Fibroblast of skin of right biceps (primary cell): ENCODE data around the gene CHCHD6.

Experiments
- DNase-seq: peaks from one replicate; pipeline ENCODE4 v3.0.0-alpha.2; 2013

The CHCHD6 gene, protein sequence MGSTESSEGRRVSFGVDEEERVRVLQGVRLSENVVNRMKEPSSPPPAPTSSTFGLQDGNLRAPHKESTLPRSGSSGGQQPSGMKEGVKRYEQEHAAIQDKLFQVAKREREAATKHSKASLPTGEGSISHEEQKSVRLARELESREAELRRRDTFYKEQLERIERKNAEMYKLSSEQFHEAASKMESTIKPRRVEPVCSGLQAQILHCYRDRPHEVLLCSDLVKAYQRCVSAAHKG

DNA sequence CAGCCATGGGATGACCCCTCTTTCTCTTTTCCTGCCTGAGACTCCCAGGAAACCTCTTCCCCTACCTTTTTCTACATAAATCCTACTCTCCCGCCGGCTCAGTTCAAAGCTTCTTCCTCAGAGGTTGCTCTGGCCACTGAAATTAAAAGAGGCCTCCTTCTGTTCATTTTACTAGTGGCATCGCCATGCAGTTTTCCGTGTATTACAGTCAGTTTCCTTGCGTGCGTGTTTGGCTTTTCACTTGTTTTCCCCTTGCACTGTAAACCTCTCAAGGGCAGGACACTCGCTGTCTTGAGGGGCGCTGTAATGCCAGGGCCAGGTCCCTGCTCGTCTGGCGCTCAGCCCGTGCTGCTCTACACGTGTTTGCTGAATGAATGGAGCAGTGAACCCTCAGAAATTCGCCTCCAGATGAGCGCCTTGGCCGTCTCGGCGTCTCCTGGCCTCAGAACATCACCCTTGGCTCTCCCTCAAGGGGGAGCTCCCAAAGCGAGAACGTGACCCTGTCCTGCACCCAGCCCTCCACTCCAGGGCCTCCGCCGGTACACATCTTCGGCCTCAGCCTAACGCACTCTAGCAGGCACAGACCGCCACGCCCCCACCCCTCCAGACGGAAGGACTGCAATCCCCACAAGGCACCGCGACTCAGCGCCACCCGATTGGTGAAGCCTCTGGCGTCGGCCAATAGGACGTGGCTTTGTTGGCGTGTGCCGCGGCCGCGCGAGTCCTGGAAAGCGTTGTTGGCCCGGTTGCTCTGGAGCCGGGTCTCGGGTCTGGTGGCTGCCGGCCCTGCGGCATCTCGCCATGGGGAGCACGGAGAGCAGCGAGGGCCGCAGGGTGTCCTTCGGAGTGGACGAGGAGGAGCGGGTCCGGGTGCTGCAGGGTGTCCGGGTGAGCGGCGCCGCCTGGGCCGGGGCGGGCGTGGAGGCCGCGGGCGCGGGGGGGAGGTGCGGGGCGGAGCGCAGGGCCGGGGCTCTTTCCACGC, at the start of gene CHCHD6:
Gene CHCHD6, plus strand, starts transcription at position 729 of the 982 bp plus-strand sequence. Its CDS starts 73 bp downstream, at position 802.
- DNase-seq: peak; percentile 94

DNA sequence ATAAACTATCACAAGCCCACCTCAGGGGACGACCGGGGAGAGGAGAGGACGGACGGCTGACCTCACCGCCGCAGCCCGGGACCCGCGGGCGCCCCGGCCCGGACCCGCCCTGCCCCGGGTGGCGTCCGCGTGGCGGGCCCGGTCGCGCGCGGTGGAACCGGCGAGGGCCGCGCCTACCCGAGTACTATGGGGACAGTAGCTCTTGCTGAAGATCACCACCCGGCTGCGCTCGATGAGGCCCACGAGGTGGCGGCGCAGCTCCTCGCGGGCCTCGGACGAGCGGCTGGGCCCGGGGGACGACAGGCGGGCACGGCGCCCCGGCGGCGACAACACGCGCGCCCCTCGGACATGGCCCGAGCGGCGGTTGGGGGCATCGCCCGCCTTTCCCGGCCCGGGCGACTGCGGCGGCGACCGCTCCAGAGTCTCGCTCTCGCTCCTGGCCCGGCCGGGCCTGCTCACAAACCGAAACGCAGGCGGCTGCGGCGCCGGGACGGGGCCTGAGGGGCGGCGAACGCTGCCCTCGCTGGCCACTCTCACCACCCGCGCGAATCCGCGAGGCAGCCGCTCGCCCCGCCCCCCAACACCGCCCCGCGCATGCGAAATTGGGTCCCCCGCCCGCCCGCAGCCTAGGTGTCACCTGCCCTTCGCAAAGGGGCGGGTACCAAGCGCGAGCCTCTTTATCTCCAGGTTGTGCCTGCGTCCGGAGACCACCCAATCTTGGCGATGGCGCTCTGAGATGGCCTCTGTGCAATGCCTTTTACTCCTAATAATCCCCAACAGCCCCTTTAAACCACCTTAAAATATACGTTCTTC, 49.3 kb upstream of the CHCHD6 start, which contains the start of gene TXNRD3:
Gene TXNRD3, minus strand, starts transcription at position 554 of the 813 bp plus-strand sequence.
- peak; percentile 67 for DNase-seq

DNA sequence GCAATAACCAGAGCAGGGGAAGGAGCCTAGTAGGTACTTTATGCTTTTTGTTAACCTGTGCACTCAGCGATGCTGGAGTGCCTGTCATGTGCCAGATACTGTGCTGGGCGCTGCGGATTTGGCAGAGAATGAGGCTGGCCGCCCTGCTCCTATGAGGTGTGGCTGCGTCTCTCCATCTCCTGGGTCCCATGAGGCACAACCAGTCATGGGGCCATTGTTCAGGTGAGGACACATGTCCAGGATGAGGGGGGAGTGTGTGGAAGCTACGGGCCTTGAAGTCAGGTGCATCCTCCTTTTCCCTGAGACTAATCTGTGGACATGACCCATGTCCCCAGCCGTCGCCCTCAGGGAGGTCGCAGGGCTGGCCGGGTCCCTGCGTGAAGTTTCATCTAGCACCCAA, 48.2 kb upstream of the CHCHD6 start:
- no peak for DNase-seq

DNA sequence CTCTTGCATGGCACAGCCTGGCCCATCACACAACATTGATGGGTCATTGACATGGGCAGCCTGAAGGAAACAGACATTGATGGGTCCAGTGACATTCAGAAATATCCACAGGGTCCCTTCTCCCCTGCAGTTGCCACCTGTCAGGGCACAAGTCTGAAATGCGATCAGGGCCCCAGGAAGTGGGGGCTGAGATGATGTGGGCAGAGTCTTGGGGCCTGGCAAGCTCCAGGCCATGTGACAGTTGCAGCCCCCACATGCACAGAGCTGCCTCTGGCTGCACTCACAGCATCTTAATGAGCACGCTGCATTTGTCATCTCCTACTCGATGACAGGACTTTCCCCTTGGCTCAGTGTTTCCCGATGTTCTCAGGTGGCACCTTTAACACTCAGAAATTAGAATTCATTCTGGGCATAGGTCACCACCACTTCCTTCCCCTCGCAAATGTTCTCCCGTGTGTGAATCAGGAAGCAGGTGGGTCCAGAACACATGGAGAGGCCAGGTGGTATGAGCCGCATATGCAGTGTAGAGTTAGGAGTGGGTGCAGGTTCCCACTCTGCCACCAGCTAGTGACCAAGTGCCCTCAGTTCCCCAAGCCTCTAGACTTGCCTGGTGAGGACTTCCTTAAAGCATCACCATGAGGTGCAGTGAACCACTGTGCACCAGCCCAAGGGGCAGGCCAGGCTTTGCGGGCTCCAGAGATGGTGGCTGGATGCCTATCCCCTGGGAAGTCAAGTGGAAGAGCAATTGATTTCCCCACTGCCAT, 47.5 kb upstream of the CHCHD6 start:
- no peak for DNase-seq

DNA sequence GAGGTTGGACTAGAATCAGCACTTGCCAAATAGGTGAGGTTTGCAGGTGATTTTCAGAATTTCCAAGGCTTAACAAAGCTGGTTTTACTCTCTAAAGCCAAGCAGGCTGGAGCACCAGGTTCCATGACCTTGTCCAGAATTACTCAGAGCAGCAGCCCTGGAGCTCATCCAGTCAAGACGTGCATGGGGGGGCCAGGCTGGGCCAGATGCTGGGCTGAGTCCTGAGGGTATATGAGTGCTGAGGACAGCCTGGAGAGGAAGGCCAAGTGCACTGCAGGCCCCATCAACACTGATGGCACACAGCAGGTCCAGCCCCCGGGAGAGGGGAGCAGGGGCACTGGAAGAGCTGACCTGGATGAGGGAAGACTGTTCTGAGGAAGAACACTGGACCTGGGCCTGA, 46.1 kb upstream of the CHCHD6 start:
- no peak for DNase-seq

DNA sequence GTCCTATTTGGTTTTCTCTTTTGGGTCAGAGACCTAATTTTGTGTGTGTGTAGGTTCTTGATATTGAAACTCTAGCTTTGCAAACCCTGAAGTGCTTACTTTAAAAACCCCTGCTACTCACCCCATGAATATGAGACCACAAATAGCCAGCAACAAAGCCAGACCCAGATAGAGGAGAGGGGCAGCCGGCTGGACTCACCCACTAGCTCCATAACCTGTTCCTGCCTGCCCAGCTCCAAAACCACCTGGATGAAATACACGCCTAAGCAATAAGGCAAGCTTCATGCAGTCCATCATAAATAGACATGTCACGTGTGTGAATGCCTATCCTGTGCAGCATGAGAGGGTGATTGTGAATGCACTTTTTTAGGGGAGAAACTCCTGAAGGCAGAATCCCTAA, 45.5 kb upstream of the CHCHD6 start:
- no peak for DNase-seq

DNA sequence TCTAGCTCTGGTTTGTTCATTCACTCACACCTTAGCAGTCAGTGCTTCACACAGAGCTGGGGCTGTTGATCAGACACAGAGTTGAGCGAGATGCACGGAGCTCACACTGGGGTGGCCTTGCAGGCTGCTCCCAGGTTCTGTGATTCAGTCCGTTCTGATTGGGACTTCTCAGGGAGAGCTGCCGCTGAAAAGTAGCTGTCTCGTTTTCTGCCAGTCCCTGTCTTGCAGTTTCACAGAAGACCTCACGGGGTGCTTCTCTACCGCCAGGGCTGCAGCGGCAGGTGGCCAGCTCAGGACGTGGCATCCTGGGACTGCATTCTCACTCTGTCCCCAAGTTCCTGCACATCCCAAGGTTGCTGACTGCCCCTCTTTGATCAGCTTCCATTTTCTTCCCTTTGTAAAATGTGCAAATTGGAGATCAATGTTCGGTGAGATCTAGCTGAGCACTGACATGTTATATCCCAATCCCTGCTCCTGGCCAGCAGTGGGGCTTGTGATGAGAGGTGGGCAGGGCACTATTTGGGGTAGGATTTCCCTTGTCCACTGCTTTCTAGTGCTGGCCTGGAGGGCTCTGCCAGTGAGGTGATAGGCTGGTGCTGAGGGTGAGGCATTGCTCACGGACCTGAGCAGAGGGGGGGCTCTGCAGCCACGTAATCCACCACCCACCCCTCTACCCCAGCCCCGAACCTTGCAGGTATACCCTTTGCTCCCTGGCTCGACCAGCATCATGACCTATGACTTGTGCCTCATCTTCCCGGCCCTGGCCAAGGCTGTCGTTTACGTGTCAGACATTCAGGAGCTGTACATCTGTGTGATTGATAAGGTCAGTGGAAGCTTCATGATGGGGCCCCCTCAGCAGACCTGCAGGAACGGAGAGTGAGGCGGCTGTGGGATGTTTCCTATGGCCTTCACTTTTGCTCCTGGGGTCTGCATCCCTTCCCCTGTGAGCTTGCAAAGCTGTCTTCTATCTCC, 43.8 kb upstream of the CHCHD6 start:
- no peak for DNase-seq

DNA sequence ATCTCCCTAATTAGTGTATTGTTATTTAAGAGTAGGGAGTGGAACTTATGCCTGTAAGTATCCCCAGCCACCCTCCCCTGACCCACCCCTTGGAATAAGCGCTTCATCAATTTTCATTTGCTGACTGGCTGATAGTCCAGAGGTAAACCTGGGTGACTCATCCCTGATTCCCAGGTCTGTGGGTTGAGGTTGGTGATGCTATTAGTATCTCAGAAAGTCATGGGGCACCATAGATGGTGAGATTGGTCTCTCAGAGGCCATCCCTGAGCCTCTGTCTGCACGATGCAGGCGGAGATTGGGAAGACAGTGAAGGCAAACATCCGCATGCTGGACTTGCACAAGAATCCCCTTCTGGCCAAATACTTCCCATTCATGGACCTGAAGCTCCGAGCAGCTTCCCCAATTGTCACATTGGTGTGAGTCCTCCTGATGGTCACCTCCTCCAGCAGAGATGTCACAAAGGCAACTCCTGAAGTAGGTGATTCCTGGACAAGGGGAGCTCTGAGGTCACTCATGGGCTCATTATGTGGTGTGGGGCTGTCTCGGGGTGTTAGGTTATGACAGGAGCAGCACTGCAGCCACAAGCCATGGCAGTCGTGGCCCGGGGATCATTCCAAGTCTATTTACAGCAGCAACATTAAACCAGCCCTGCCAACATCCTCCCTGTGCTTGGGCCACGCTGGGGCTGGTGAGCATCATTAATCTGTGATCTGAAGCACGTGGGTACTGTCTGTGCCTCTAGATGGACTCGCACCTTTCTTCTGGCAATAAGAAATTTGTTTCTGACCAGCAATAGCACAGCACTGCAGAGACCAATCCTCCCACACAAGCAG, 42.3 kb upstream of the CHCHD6 start:
- no peak for DNase-seq

DNA sequence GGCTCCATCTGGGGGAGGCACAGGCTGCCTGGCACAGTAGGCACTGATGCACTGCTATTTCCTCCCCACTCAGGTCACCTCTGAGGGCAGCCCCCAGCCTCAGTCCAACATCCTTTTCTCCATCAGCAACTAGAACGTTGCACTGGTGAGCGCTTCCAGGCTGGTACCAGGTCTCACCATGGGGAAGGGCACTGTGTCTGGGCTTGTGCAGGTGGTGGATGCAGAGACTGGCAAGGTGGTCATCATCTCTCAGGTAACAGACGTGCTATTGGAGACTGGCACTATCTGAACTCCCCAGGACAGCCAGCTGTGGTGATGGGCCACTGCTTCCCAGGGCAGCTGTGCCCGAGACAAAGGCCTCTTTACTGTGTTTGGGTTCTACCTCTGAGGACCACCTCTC, 40.8 kb upstream of the CHCHD6 start:
- no peak for DNase-seq

DNA sequence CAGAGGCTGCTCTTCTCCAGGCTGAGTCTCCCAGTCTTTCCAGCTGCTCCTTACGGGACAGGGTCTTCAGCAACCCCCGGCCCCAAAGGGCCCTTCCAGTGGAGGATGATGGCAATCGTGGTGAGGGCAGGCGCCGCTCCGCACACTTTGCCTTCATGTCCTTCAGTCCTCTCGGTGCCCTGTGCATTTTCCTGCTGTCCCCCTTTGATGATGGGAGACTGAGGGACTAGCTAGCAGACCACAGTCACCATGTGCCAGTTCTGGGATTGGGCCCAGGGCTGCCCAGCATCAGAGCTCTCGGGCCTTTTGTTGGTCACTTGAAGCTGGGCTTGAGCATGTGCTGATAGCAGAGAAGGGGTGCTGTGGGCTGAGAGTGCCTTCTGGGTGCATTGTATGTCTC, 40.3 kb upstream of the CHCHD6 start:
- no peak for DNase-seq

DNA sequence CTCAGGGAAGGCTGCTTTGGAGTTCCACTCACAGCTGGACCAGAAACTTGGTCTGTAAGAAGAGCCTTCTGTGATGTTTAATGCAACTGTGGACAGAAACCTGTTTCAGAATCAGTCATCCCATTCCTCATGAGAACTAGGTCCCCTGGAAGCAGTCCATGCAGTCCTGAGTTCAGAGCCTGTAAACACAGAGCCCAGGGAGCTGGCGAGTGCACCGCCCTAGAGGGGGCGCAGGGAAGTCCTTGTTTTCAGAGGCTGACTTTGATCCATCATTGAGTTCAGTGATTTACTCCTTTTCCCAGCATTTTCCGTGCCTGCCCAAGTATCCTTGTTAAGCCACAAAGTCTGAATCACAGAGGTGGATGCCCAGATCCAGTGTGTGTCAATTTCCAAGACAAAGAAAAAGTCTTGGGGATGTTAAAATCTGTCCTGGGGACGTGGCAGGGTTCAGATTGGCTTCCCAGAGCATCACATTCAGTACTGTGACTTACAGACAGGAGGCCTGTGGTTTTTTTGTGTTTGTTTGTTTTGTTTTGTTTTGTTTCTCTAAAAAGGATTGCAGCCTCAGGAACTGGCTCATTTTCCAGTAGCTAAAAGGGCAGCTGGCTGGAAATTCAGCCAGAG, 39.3 kb upstream of the CHCHD6 start:
- peak; percentile 26 for DNase-seq

DNA sequence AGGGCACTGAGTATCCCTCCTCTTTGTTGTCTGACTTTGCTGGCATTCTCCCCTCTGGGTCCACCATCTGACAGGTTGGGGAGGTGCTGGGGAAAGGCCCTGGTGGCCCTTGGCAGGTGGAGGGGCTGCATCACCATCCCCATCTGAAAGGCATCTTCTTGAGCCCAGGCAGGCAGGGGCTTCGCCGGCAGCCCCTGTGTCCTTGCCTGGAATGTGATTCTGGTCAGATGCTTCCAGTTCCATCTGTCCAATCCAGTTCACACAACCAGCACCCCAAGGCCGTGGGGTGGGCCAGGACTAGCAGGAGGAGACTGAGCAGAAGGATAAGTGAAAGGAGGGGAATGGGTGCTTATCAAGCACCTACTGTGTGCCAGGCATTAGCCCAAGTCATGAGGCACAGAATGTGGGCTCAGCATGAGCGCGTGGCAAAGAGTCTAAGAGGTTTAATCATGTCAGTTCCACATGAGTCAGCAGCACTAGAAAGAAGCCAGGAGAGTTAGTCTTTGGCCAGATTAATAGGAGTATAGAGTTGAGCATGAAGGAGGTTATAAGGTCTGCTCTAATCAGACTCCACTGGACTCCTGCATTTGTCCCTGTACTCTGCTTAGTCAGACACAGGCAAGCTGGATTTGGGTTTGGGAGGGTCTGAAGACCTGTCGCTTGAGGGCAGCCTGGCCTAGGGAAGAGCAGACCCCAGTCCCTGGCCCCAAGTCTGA, 38.7 kb upstream of the CHCHD6 start:
- DNase-seq: no peak

DNA sequence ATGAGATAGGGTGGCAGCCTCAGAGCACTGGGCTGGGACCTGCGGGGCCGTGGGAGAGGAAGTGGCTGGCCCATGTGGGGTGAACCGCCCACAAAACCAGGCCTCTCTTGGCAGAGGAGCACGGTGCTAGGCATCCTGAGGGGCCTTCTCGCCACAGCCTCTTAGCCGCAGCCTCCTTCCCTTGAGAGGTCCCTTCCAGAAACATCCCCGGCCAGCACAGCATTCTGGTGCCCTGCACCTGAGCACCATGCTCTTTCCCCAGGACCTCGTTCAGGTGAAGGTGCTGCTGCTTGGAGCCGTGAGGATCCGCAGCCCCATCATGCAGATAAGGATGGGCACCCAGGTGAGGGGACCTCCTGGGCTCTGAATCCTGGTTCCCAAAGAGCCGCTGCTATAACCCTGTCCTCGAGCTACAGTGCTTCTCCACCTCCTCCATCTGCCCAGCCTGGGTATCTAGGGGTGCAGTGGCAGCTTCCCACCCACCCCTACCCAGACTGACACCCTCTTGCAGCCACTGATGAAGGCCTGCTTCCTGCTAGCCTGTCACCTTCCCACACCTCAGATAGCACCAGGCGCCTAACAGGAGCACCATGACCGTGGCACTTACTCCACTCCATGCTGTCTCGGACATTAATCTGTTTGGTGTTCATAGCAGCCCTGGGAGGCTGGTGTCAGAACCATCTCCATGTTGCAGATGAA, 37.9 kb upstream of the CHCHD6 start:
- no peak for DNase-seq

DNA sequence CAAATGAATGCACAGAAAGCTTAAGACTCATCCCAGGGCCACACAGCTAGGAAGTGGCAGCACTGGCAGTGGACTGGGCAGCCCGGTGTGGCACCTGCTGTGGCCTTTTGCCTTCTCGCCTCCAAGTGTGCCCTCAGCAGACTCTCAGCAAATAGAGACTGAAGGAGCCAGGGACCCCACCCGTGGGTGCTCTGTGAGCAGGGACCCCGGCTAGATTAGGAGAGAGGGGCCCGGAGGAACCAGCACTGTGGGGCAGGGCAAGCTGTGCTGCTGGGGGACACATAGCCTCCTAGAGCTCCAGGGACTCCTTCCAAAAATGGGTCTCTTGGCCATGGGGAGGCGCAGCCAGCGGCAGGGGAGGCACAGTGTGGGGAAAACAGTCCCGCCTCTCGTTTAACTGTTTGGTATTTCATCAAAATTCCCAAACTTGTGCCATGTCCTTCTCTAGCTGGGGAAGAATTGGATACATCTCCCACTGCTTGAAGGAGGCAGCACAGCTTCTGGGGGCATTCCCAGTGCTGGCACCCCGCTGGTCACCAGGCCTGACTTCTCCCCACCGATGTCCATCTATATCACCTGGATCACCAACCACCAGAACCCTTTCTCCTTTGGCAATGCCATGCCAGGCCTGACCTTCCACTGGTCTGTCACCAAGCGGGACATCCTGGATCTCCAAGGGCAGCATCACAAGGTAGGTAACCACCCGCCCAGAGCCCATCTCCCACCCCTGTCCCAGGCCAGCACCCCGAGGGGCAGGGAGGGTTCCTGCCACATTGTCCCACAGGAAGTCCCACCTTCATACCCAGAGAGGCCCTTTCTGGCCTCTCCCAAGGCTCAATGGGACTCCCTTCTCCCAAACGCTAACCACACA, 37.1 kb upstream of the CHCHD6 start:
- DNase-seq: no peak

DNA sequence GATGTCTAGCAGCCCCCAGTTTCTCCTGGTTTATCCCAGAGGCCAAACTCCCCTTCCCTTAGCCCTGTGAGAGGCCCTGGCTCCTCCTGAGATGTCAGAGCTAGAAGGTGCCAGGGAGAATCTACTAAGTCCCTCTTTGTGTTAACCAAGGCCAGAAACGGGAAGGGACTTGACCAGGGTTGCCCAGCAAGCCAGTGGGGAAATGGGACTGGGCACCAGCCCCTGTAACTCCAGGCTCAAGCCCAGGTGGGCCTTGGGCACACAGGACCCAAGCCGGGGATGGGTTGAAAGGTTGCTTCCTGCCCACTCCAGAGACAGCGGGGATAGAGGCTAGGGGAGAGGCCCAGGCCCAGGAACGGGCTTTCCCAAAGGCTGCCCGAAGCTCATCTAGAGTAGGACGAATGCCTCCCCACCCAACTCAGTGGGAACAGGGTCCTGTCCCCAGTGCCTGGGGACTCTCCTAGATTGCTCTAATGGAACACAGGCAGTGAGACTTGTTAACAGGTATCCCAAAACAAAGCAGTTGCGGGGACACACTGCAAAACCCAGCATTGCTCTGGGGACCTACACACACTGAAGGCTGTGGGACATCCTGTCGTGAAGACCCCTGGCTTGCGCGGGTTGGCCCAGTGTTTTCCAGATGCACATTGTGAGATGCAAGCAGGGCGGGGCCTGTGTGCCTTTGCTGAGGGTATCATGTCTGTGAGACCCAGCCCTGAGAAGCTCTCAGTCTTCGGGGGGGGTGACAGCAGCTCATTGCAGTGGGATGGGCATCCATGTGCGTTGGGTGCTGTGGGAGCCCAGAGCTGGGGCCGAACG, 36.2 kb upstream of the CHCHD6 start:
- no peak for DNase-seq
